ENCODE results near the gene MDN1.

MDN1 gene

DNA sequence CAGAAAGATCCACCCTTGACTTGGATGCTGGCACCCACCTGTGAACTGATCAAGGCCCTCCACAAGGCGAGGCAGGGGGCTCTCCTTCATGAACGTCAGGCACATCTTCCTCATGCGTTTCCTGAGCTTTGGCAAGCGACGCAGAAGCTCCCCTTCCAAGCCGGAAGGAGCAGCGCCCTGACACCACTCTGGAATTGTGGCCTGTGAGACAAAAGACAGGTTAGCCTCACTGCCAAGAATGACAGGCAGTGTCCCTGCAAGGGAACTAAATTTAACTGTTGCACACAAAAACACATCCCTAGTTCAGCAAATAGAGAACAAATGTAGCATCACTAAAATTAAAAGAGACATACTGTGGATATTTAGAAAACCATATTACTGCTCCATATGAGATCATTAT is 139.0 kb downstream of the MDN1 start:
- H3K4me3 ChIP-seq (ENCODE audit: low read depth, low read length), result no peak overlapping the region
- DNase-seq (ENCODE audit: low read depth), result no peak
- TF ChIP-seq, protein P1, sequence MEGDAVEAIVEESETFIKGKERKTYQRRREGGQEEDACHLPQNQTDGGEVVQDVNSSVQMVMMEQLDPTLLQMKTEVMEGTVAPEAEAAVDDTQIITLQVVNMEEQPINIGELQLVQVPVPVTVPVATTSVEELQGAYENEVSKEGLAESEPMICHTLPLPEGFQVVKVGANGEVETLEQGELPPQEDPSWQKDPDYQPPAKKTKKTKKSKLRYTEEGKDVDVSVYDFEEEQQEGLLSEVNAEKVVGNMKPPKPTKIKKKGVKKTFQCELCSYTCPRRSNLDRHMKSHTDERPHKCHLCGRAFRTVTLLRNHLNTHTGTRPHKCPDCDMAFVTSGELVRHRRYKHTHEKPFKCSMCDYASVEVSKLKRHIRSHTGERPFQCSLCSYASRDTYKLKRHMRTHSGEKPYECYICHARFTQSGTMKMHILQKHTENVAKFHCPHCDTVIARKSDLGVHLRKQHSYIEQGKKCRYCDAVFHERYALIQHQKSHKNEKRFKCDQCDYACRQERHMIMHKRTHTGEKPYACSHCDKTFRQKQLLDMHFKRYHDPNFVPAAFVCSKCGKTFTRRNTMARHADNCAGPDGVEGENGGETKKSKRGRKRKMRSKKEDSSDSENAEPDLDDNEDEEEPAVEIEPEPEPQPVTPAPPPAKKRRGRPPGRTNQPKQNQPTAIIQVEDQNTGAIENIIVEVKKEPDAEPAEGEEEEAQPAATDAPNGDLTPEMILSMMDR (IDR thresholded peaks at IDR 0.05; ENCODE audit: low read depth, low read length, missing control alignments), result no peak
- in situ Hi-C loops (cut with HindIII; ENCODE audit: low sequenced_read_pairs), result no loop called here

GRCh38 chr6:89680150-89680549 is 139.4 kb downstream of the MDN1 start:
- DNase-seq (ENCODE audit: low read depth), result no peak
- TF ChIP-seq, protein P1 (IDR thresholded peaks at IDR 0.05; ENCODE audit: low read depth, low read length, missing control alignments), result no peak
- no peak overlapping the region for H3K4me3 ChIP-seq (ENCODE audit: low read depth, low read length)
- in situ Hi-C loops (cut with HindIII; ENCODE audit: low sequenced_read_pairs), result no loop called here

GRCh38 chr6:89679215-89680120 is 140.1 kb downstream of the MDN1 start:
- no peak for DNase-seq (ENCODE audit: low read depth)
- TF ChIP-seq, protein P1 (IDR thresholded peaks at IDR 0.05; ENCODE audit: low read depth, low read length, missing control alignments), result no peak
- no peak overlapping the region for H3K4me3 ChIP-seq (ENCODE audit: low read depth, low read length)
- in situ Hi-C loops (cut with HindIII; ENCODE audit: low sequenced_read_pairs), result no loop called here

GRCh38 chr6:89678531-89678930 is 141.1 kb downstream of the MDN1 start:
- no peak for DNase-seq (ENCODE audit: low read depth)
- in situ Hi-C loops (cut with HindIII; ENCODE audit: low sequenced_read_pairs), result no loop called here

GRCh38 chr6:89675949-89676748 is 143.4 kb downstream of the MDN1 start:
- TF ChIP-seq, protein P1 (IDR thresholded peaks at IDR 0.05; ENCODE audit: low read depth, low read length, missing control alignments), result no peak
- in situ Hi-C loops (cut with HindIII; ENCODE audit: low sequenced_read_pairs), result no loop called here
- no peak overlapping the region for H3K4me3 ChIP-seq (ENCODE audit: low read depth, low read length)
- DNase-seq (ENCODE audit: low read depth), result no peak

More at GRCh38 chr6:89678531-89678930, 141.1 kb downstream of the MDN1 start:
- H3K4me3 ChIP-seq (ENCODE audit: low read depth, low read length), result no peak overlapping the region
- TF ChIP-seq, protein P1 (IDR thresholded peaks at IDR 0.05; ENCODE audit: low read depth, low read length, missing control alignments), result no peak

- TF ChIP-seq, protein P1 (IDR thresholded peaks at IDR 0.05; ENCODE audit: low read depth, low read length, missing control alignments), result no peak
- DNase-seq (ENCODE audit: low read depth), result no peak
- no peak overlapping the region for H3K4me3 ChIP-seq (ENCODE audit: low read depth, low read length)
- in situ Hi-C loops (cut with HindIII; ENCODE audit: low sequenced_read_pairs), result no loop called here
These were observed 148.5 kb downstream of the MDN1 start for GRCh38 chr6:89670935-89671565.

Data from astrocyte of the cerebellum (primary cell).